HG02759 (cell line): ENCODE results near the gene ROR1.

Source experiments
- ATAC-seq: cut with Tn5 transposase; IDR thresholded peaks from one replicate; pipeline ENCODE4 v1.9.1; 2021; ENCODE audit warnings: mild to moderate bottlenecking, moderate library complexity; ENCODE audit not compliant: unreplicated experiment

ROR1 gene

DNA sequence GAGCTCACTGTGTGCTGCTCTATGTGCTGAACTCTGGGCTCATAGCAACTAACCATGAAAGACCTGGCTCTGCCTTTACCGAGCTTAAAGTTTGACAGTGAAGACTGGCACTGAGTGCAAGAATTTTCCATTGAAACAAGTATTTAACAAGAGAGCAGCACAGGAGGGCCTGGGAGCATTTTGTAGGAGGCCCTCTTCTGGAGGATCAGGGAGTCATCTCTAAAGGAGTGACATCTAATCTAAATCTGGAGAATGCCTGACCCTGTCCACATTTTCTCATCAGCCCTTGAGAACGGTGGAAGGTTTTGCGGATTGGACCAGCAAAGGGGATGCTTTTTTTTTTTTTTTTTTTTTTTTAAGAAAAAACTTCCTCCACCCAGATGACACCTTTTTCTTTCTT lies 150.8 kb downstream of the ROR1 start:
- no peak for ATAC-seq

DNA sequence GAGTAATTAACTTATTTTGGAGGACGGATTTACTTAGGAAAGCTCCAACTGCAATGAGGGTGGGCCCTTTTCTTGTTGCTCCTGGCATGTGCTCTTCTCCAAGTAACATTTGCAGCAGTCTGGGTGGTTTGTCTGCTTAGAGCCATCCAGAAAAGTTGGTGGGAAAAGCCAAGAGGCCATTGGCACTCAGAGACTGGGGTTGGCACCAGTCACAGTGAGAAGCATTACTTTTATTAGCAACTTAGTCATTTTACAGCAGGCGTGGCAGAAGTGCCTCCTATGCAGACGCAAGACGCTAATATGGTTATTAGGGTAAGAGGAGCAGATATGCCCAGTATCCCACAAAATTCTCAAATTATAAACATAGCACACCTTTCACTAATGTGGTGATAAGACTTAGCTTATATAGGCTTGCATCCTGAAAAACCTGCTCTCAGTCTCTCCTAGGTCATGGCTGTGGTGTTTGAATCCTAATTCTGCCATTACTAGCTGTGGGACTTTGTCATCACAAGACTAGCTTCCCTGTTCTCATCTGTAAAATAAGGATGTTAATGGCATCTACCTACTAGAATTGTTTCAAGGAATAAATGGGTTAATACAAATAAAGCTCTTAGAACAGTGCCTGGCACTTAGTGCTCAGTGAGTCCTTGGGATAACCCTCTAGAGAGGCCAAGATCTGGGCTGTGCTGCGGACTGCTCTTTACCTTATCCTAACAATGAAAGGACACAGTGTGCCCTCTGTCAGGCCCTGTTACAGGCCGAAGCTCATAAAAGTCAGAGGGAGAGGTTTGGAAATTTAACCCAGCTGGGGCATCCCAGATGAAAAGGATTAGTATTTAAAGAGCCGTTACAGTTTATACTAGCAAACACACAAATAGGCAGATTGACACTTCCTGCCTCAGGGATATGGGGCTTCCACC lies 154.6 kb downstream of the ROR1 start:
- no peak for ATAC-seq

DNA sequence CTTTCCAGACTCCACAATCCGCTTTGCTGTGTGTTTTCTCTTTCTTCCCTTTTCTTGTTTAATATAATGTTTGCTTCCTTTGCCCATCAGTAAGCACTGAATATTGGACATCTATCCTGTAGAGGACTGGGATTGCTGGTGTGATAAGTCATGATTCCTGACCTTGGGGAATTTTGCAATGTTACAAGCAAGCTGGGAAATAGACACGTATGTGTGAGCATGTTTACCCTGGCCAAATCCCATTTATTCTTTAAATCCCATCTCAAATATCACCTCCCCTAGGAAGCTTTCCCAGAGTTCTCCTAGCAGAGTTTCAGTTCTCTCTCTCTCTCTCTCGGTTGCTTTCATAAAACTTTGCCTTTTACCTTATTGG lies 155.3 kb downstream of the ROR1 start:
- ATAC-seq: no peak

DNA sequence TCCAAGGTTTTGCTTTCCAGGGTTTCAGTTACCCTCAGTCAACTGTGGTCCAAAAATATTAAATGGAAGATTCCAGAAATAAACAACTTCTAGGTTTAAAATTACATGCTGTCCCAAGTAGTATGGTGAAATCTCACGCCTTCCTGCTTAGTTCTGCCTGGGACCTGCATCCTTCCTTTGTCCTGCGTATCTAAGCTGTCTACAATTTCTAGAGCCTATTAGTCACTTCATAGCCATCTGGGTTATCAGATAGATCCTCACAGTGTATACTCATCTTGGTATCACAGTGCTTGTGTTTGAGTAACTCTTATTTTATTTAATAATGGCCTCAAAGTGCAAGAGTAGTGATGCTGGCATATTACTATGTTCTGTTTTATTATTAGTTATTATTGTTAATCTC lies 157.7 kb downstream of the ROR1 start:
- no peak for ATAC-seq

DNA sequence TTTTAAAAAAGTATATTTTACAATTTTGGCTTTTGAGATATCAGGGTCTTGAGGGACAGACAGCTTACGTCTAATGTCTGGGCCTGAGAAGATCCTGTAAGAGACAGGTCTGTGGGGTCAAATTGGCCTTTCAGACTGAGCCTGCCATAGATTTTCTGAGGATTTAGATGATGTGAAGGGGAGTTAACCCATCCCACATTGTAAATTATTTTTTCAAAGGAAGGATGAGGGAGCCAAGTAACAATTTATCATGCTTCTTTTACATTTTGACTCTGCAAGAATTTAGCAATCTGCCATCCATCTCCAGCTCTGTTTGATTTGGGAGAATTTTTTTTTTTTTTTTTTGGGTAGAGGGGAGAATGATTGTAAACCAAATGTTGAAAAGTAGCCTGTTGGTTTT lies 160.9 kb downstream of the ROR1 start:
- no peak for ATAC-seq

DNA sequence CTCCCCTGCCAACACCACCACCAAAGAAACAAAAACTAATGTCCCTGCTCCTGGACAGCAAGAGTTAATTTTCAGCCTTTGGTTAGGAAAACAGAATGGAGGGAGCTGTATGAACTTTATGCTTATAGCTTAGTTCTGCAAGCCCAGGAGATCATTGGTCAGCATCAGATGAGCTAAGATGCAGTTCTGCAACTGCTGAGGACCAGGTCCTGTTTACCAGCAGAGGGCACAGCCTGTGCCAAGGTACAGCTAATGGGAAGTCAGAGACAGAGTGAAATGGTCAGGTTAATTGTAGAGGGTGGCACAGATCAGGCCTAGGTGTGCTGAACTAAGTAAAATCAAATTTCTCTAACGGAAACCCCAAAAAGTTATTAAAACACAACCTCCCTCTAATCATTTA lies 161.3 kb downstream of the ROR1 start:
- ATAC-seq: peak; percentile 57

DNA sequence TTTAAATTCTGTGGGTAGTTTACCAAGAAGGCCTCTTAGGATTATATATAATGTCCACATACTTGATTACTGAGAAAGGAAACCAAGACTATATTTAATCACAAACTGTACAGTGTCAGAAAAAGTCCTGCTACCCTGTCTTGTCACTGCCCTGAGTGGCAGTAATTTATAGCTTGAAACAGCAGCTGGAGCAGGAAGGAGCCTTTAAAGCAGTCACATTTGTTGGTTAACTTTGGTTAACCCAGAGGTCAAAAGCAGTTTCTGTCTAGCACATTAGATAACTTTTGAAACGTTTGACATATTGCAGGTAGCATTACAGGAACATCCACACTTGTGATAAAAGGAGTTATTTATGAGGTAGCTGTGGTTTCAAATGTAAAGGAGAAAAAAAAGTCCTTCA lies 161.7 kb downstream of the ROR1 start:
- peak; percentile 80 for ATAC-seq

DNA sequence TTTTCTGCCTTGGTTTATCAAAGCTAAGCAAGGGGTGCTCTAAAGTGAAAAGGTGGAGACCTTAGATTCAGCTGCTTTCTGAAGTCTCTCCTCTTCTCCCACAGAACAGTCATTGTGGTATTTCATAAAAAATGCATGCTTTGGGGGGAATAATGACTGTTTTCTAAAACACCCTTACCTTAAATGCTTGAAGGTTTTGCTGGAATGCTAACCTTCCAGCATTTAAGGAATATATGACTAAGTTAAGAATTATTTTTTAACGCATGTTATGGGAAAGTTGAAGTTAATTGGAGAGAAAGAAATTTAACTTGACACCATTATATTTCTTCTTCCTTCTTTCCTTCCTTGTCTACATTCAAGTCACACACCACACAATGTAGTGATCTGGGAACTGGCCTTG lies 162.5 kb downstream of the ROR1 start:
- ATAC-seq: no peak

DNA sequence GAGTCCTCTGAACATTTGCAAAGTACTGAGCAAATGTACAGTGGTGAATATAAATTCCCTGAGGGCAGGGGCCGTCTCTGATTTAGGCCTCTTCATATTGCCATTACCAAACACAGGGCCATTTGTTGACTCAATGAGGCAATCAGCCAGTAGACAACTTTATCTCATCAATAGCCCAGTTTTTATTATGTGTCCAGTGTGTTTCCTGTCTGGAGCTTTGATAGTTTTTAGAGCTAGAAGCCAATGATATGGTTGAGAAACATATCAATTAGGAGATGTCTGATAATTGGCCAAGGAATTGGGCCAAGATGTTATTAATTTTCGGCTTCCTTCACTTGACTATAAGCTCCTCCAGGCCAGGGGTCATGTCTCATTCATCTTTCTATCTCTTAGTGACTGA lies 163.0 kb downstream of the ROR1 start:
- ATAC-seq: no peak

DNA sequence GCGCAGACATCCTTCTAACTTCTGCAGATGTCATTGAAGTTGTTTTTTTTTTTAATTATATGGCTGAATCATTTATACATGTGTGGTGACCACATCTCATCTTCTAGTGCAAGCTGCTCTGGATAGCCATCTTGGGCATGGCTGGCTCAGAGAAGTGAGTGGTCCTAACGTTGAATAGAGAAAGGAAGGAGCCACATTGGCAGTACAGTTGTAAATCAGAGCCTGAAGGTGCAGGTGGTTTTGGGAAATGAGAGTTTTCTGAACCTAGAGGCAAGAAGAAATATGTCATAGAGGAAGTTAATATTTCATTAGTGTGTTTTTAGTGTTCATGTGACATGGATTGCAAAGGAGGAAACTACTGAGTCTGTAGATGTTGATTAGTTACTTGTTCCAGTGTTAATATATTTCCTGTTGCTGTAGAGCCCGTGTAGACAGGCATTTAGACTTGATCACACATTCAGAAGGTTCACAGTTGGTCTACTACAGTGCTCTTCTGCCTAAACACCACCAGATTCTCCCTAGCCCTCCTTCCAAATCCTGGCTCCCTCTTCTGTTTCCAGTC lies 163.7 kb downstream of the ROR1 start:
- ATAC-seq: peak; percentile 33

DNA sequence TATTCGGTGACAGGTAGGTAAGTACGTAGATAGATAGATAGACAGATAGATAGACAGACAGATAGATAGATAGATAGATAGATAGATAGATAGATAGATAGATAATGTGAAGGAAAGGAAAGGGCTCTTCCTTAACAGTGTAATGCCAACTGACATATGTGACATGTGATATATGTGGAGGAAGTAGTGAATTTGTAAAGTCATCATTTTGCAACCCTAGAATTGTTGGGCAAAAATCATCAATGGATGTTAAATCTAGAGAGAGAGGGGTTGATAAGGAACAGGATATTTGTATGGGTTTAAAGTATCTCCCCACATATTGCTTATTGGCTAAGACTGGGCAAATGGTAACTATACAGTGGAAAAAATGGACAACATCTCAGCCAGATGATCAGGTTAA lies 166.6 kb downstream of the ROR1 start:
- no peak for ATAC-seq

DNA sequence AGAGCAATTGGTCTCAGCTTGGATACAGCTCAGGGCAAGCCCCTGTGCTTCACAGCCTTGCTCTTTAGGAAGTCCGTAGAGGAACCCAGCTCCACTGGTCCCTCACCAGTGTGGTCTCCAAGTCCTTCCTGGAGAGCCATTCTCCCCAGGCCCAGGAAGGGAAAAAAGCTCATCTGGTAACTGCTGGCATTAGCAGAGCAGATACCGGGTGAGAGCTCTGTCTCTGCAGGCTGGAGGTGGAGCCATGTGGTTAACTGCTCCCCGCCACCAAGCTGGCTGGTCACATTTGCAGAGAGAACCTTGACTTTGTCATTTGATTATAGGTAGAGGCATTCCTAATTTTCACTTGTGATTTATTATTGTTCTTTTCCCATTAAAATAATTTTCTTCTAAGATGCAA lies 169.6 kb downstream of the ROR1 start:
- no peak for ATAC-seq

DNA sequence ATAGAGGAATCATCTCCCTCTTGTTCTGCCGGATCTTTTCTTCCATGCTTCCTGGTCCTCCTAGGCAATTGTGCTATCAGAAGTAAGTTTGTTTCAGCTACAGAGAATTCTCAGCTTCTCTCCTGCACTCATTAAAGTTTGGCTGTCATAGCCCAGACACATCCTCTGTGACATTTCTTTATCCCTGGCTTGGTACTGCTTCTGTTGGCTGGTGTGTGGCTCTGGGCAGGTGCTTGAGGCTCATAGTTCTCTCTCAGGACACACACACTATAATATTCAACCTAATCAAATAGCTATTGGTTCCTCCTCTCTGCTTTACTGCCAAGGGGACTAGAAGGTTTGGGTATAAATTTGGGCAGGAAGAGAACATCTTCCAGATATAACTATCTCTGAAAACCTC lies 172.1 kb downstream of the ROR1 start:
- no peak for ATAC-seq

DNA sequence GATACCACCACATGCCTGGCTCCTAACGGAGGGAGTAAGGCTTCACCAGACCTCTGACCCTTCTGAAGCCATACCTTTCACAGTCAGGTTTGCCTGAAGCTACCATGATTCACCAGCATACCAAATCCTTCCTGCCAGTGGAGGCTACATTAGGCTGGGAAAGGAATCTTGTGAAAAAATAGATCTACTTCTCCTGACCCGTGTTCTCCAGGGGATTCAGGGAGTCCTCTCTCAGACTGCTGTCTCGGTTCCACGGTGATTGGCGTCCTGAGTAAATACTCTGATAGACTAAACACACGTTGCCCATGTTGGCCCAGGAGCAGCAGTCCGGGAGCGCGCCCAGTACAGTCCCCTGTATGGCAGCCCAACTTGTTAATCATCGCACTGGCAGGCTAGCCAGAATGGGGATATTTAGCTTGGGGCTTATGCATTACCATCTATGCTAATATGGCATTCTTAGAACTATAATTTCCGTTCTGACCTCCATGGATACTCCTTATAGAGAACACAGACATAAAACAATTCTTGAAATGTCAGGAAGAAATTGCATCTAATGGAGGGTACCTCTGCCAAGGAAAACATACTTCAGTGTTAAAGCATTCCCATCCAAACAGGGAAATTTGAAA lies 173.2 kb downstream of the ROR1 start:
- ATAC-seq: no peak

DNA sequence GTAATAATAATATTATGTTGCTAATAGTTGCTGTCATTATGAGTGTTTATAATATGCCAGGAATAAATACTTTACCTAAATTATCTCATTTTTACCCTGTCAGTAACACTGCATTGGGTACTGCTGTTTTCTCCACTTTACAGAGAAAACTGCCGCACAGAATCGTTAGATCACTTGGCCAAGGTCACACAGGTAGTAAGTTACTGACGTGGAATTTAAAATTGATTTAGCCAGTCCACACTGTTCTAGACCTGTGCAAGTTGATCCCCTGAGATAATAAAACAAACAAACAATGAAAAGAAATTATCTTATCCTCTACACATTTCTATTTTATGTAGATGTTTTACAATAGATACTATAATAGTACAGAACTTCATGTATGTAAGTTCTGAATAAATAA lies 174.1 kb downstream of the ROR1 start:
- no peak for ATAC-seq

DNA sequence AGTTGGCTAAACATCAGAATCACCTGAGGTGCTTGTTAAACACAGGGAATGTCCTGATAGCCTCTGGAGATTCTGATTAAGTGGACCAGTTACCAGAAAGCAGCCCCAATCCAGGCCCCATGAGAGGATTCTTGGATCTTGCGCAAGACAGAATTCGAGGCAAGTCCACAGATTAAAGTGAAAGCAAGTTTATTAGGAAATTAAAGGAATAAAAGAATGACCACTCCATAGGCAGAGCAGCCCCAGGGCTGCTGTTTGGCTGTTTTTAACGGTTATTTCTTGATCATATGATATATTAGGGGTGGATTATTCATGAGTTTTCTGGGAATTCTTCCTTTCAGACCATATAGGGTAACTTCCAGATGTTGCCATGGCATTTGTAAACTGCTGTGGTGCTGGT lies 176.2 kb downstream of the ROR1 start:
- no peak for ATAC-seq

DNA sequence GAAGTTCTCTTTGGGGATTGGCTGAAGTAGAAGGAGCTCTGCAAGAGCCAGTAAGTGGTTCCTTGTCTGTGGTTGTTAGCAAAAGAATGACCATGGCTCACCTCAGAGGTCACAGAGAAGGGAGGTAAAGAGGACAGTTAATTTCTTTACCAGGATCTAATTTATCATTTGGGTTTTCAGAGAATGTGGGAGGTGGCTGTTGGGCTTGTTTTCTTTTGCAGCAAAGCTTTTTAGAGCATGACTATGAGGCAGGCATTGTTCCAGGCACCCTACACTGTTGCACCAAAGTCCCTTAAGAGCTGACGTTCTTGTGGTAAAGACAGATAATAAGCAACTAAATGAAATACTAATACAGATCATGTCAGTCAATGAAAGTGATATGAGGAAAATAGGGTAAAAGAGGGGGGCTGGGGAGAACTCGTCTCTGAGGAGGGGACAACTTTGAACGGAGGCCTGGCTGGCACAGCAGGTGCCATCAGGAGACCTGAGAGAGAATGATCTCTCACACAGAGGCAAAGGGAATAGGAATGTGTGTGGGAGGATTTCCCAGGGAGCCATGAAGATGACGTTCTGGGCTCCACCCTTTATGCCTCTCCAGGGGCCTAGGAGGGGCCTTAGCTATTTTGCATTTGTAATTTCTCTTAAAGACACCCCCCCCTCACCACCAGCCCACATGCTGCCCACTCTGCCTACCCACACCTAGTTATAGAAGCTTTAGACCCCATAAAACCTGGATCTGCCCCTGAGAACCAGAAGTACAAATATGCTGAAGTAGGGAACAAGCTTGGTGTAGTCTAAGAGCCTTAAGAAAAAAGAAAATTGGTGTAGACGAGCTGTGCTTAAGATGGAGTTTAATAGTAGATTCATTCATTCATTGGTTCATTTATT lies 177.5 kb downstream of the ROR1 start:
- ATAC-seq: no peak

DNA sequence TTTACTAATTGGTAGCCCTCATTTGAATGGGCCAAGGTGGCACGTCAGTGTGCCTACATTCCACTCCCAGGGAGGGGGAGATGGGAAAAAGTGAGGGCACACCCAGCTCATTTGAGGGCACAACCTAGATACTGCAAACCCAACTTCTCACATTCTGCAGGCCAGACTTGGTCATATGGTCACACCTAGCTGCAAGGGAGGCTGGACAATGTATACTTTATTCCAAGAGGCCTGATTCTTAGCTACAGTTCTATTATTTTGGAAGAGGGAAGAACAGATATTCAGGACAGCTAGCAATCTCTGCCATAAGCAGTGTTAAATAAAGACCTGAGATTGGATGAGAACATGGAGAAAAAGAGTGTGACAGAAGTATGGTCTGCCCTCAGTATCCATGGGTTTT lies 180.4 kb downstream of the ROR1 start:
- ATAC-seq: no peak

DNA sequence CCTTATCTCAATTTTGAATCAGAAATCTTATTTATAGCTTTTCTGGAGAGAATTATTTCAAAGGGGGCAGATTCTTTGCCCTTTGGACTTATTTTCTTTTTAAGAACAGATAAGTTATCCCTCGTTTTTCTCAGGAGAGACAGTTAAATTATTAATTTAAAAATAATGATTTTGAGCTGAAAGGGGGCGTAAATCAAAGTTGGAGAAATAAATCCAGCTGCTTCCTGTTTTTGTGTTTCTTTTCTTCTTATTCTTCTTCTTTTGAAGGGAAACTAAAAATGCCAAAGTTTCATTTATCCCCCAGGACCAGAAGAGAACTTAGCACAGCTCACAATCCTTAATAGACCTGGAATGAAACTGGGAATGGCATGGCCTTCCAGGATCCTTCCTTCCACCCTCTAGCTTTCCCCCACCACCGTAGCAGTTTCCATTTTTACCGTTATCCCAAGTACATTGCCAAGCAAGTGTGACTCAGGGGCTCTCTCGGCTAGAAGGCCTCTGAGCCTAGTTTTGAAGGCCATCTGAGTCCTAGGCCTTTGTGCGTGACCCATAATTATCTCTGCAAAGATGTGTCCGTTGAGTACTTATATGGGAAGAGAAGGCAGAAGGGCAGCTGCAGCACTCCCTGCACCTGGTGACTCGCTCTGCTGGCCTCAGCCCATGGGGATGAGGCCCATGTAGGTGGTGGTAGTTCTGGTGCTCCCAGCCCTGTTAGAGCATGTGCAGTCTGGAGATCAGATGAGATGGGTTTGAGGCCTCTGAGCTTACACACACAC lies 181.7 kb downstream of the ROR1 start:
- ATAC-seq: no peak

DNA sequence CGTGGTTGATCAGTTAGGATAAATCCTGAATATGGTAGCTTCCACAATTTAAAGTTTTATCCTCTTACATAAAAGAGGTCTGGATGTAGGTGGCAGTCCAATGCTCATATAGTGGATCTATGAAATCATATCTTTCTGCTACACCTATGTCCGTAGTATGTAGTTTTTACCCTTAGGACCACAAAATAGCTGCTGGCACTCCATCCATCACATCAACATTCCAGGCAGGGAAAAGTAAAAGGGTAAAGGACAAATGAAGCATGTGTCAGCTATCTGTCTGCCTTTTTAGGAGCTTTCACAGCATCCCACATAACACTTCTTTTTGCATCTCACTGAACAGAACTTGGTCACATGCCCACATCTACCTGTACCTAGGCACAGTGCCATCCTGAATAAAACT lies 184.7 kb downstream of the ROR1 start:
- ATAC-seq: no peak

DNA sequence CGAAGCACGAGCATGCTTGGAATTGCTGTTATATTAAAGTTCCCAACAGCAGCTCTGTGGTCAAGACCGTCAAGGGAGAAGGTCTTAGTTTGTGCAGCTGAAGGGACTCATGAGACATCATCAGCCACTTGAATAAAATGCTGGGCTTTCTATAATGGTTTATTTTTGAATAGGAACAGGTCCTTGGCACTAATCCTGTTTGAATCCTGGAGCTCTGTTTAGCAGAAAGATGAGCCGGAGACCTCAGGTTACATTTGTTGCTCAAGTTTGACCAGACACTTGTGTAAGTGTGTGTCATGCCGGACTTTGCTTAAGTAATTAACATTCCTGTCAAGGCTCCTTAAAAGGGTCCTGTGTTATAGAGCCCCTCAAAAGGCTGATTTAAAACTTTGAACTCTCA lies 186.5 kb downstream of the ROR1 start:
- ATAC-seq: no peak
